Trophoblast cell (in vitro differentiated cells and primary cell): ENCODE data around the gene FCGR3A. TPM values are rescaled to one million over a fixed set of nuclear protein-coding genes. Genes with fewer than 3 reads are reported as not detected.
"Not testable (repeated sequence)": the region's sequence is repeated elsewhere in the genome, so short reads cannot be mapped to it uniquely, and the experiment has no call there.

Source experiments
- DNase-seq, 2 donors: peaks; one replicate each; pipeline ENCODE4 v3.0.0-alpha.2; 2016
- H2AFZ ChIP-seq: 2 replicates; pipeline ENCODE4 v1.6.1; 2013; ENCODE audit warnings: low read length, moderate library complexity, mild to moderate bottlenecking; ENCODE audit not compliant: insufficient read depth, poor library complexity
- H2AK5ac ChIP-seq: 2 replicates; pipeline ENCODE4 v1.6.1; 2013; ENCODE audit warnings: mild to moderate bottlenecking, low read length
- H2BK120ac ChIP-seq: 2 replicates; pipeline ENCODE4 v1.6.1; 2013; ENCODE audit warnings: low read length, mild to moderate bottlenecking, moderate library complexity; ENCODE audit not compliant: insufficient read depth, poor library complexity
- H2BK12ac ChIP-seq: 2 replicates; pipeline ENCODE4 v1.6.1; 2013; ENCODE audit warnings: mild to moderate bottlenecking, low read length, moderate library complexity
- H2BK5ac ChIP-seq: 2 replicates; pipeline ENCODE4 v1.6.1; 2013; ENCODE audit warnings: low read length, low read depth, moderate library complexity, mild to moderate bottlenecking; ENCODE audit not compliant: poor library complexity
- H3K14ac ChIP-seq: 2 replicates; pipeline ENCODE4 v1.6.1; 2013; ENCODE audit warnings: mild to moderate bottlenecking, low read length
- H3K18ac ChIP-seq: 2 replicates; pipeline ENCODE4 v1.6.1; 2013; ENCODE audit warnings: mild to moderate bottlenecking, low read length
- H3K23ac ChIP-seq: 2 replicates; pipeline ENCODE4 v1.6.1; 2013; ENCODE audit warnings: low read length
- H3K27ac ChIP-seq: 2 replicates; pipeline ENCODE4 v1.5.1; 2013; ENCODE audit warnings: low read depth, mild to moderate bottlenecking, inconsistent platforms, low read length, moderate library complexity
- H3K27me3 ChIP-seq: 2 replicates; pipeline ENCODE4 v1.6.1; 2013; ENCODE audit warnings: inconsistent platforms, mild to moderate bottlenecking, low read length, moderate library complexity; ENCODE audit not compliant: insufficient read depth
- H3K36me3 ChIP-seq, 2 experiments: 1 replicate in 1 of 2; 2 replicates in 1 of 2; pipeline ENCODE4 v1.6.1; 2013; ENCODE audit warnings: low read length in 2 of 2, mild to moderate bottlenecking in 2 of 2, moderate library complexity in 1 of 2; ENCODE audit not compliant: insufficient read depth in 2 of 2, control insufficient read depth in 1 of 2
- H3K4ac ChIP-seq: 2 replicates; pipeline ENCODE4 v1.6.1; 2013; ENCODE audit warnings: low read depth, mild to moderate bottlenecking, low read length, moderate library complexity
- H3K4me1 ChIP-seq, 2 experiments: 1 replicate in 1 of 2; 2 replicates in 1 of 2; pipeline ENCODE4 v1.6.1; 2013; ENCODE audit warnings: low read length in 2 of 2, mild to moderate bottlenecking in 2 of 2, moderate library complexity in 1 of 2; ENCODE audit not compliant: insufficient read depth in 2 of 2, control insufficient read depth in 1 of 2
- H3K4me2 ChIP-seq: 2 replicates; pipeline ENCODE4 v1.6.1; 2013; ENCODE audit warnings: inconsistent platforms, mild to moderate bottlenecking, low read length, moderate library complexity
- H3K4me3 ChIP-seq: 2 replicates; pipeline ENCODE4 v1.5.1; 2013; ENCODE audit warnings: mild to moderate bottlenecking, low read depth, low read length, inconsistent platforms
- H3K79me1 ChIP-seq: one replicate; pipeline ENCODE4 v1.6.1; 2013; ENCODE audit warnings: low read length
- H3K79me2 ChIP-seq: 2 replicates; pipeline ENCODE4 v1.6.1; 2013; ENCODE audit warnings: low read length, mild to moderate bottlenecking; ENCODE audit not compliant: control insufficient read depth, insufficient read depth, poor library complexity
- H3K9ac ChIP-seq: 2 replicates; pipeline ENCODE4 v1.6.1; 2013; ENCODE audit warnings: mild to moderate bottlenecking, low read length
- H3K9me3 ChIP-seq: 2 replicates; pipeline ENCODE4 v1.6.1; 2013; ENCODE audit warnings: low read depth, mild to moderate bottlenecking, control low read depth, inconsistent platforms, low read length; ENCODE audit not compliant: insufficient read depth
- H4K12ac ChIP-seq: 2 replicates; pipeline ENCODE4 v1.6.1; 2013; ENCODE audit warnings: low read depth, mild to moderate bottlenecking, low read length, moderate library complexity
- H4K8ac ChIP-seq: 2 replicates; pipeline ENCODE4 v1.6.1; 2013; ENCODE audit warnings: low read depth, mild to moderate bottlenecking, low read length, moderate library complexity
- H4K91ac ChIP-seq: one replicate; pipeline ENCODE4 v1.6.1; 2013; ENCODE audit warnings: low read depth, mild to moderate bottlenecking, low read length, moderate library complexity
- WGBS: extraction: QIAGEN DNeasy Blood & Tissue Kit; methylation state at CpG from one replicate; pipeline ENCODE4 v1.1.7; 2013; ENCODE audit warnings: missing lambda C conversion rate; ENCODE audit not compliant: insufficient read length, insufficient coverage; ENCODE audit errors: extremely low coverage; 5-methylcytosine and 5-hydroxymethylcytosine counted together
- polyA plus RNA-seq: library from polyadenylated mRNA; stranded (reverse); fragments of 200-250 nt; gene quantifications from 2 replicates; pipeline ENCODE4 v1.2.3, GENCODE V29; 2013

Gene FCGR3A
- polyA plus RNA-seq = 0.01 and 0.04 TPM in 2 replicates

DNA sequence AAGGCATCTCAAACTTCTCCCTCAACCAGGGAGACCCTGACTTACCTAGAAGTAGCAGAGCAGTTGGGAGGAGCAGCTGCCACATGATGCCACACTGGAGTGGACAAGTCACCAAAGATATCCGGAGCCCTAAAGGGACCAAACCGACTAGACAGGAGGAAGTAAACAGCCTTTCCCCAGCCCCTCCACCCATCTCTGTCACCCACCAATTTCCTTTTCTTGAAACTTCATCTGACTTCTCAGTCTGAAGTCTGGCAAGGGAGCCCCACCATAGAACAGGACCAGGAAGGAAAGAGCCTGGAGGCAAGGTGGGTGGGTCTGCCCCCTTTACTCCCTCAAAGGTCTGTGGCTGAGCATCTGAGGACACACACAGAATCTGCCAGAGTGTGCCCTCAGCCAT lies at the start of gene FCGR3A:
Gene FCGR3A (minus strand): TSS at position 167 of the 400 bp plus-strand sequence. CDS start 82 bp downstream, at position 85.
- Histone ChIP-seq H3K27me3 (no peaks in the 10 kb centered on the region), H4K12ac (no peak within 1 kb of the TSS), H3K36me3 (no peaks in the 10 kb centered on the region), H3K4me3 (no peak within 1 kb of the TSS), H3K4me2 (no peak within 1 kb of the TSS), H2BK5ac (no peak within 1 kb of the TSS), H3K79me2 (no peaks in the 10 kb centered on the region), H3K9me3 (no peaks in the 10 kb centered on the region), H4K91ac (peak within 1 kb of the TSS; percentile 14), H3K23ac (no peak within 1 kb of the TSS), H2BK12ac (no peak within 1 kb of the TSS), H2BK120ac (no peak within 1 kb of the TSS), H4K8ac (no peak within 1 kb of the TSS), H3K14ac (no peak within 1 kb of the TSS), H3K9ac (no peak within 1 kb of the TSS), H3K4ac (no peak within 1 kb of the TSS), H3K4me1 (no peaks in the 10 kb centered on the region), H3K79me1 (no peaks in the 10 kb centered on the region), H3K27ac (no peak within 1 kb of the TSS), H3K18ac (no peak within 1 kb of the TSS), H2AK5ac (no peak within 1 kb of the TSS), H2AFZ (no peak within 1 kb of the TSS)
- WGBS = no CpG with 5 or more reads among the region's 2 CpGs
- no peak for DNase-seq

DNA sequence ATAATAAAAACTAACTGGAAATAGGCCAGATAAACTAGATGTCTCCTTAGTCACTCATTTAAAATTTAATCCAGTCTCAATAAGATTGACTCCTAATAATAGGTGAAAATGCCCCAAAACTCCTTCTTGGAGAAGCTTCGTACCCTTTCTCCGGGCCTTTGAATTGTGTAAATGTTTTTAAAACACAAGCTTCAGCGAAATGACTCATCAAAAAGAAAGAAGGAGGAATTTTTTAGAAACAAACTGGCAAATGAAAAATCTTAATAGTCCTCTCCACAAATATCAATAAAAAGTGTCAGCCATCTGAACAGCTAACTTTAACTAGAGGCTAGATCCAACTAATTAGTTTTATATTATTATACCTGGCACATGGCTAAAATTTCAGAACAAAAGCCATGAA lies 47.5 kb upstream of the FCGR3A start:
- H3K27me3 ChIP-seq, H2AK5ac ChIP-seq, H3K18ac ChIP-seq, H3K4me2 ChIP-seq, H3K79me2 ChIP-seq, H3K14ac ChIP-seq, H2BK120ac ChIP-seq, H3K9me3 ChIP-seq, H2BK5ac ChIP-seq, H3K4me3 ChIP-seq, H4K91ac ChIP-seq, H4K8ac ChIP-seq, H4K12ac ChIP-seq, H3K79me1 ChIP-seq, H2AFZ ChIP-seq, H2BK12ac ChIP-seq, H3K27ac ChIP-seq, H3K4me1 ChIP-seq, H3K4ac ChIP-seq, H3K23ac ChIP-seq, DNase-seq, H3K9ac ChIP-seq, H3K36me3 ChIP-seq: not testable (repeated sequence)
- WGBS = no CpG with 5 or more reads among the region's 3 CpGs

DNA sequence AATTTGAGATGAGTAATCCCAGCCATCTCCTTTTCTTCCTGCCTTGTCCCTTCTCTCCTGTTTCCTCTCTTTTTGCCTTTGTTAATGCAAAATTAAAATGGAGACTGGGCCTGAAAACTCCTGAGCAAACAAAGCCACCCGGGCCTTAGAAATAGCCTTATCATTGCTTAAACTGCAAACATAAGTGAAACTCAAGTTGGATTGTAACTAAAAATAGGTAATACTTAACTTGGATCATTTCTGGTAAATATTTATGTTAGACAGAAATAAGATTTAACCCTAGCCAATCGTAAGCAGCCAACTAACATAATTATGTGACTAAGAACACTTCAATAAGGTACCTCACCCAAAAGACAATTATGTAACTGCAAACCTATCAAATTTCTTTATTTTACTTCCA lies 46.0 kb upstream of the FCGR3A start:
- not testable (repeated sequence) for H3K4me2 ChIP-seq, H3K4ac ChIP-seq, H4K91ac ChIP-seq, H3K4me3 ChIP-seq, H3K27ac ChIP-seq, H3K79me2 ChIP-seq, H4K12ac ChIP-seq, H2BK5ac ChIP-seq, H3K9me3 ChIP-seq, H2AFZ ChIP-seq, DNase-seq, H3K9ac ChIP-seq, H4K8ac ChIP-seq, H3K79me1 ChIP-seq, H3K18ac ChIP-seq, H3K23ac ChIP-seq, H3K36me3 ChIP-seq, H2BK120ac ChIP-seq, H2BK12ac ChIP-seq, H3K27me3 ChIP-seq, H3K4me1 ChIP-seq, H2AK5ac ChIP-seq, H3K14ac ChIP-seq
- WGBS = no CpG with 5 or more reads among the region's 2 CpGs

DNA sequence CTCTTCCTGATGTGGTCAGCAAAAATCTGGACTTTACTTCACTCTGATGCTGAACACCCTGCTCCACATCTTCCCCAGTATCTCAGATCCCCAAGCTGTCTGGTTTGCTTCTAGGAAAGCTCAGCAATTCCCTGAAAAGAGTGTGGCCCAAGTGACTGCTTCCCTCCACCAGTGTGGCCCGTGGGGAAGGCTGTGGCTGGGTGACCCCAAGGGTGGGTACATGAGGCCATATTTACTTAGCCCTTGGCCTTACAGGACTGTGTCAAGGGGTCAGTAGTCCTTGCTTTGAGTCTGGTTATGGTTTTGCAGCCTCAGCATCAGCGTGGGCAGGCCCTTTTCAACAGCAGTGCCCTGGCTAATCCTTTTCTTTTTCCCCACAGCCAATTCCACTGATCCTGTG lies 45.6 kb upstream of the FCGR3A start:
- not testable (repeated sequence) for H3K4me2 ChIP-seq, H3K9ac ChIP-seq, H3K4ac ChIP-seq, H2BK120ac ChIP-seq, H3K14ac ChIP-seq, H3K79me2 ChIP-seq, H3K36me3 ChIP-seq, H3K27me3 ChIP-seq, H4K12ac ChIP-seq, H3K4me1 ChIP-seq, H3K4me3 ChIP-seq, H2AFZ ChIP-seq, H3K18ac ChIP-seq, H4K8ac ChIP-seq, H3K23ac ChIP-seq, H2AK5ac ChIP-seq, H3K27ac ChIP-seq, H3K9me3 ChIP-seq, H3K79me1 ChIP-seq, DNase-seq
- peak overlapping the region; percentile 31 for H2BK5ac ChIP-seq
- peak overlapping the region; percentile 87 for H2BK12ac ChIP-seq
- no CpG with 5 or more reads among the region's 2 CpGs for WGBS
- peak overlapping the region; percentile 61 for H4K91ac ChIP-seq
